SJCRH30 (cell line): Measurements from ENCODE around the gene FAM89B. TPM values are rescaled to one million over a fixed set of nuclear protein-coding genes. Genes with fewer than 3 reads are reported as not detected.

Experiments
- DNase-seq, 2 experiments: peaks; one replicate each; pipeline ENCODE4 v3.0.0-alpha.2; 2015 to 2020
- H3K27ac ChIP-seq: fragments of 250-450 bp; sonication (Bioruptor Pico); 2 replicates; pipeline ENCODE4 v1.5.1; 2020; ENCODE audit warnings: mild to moderate bottlenecking, moderate library complexity
- H3K27me3 ChIP-seq: fragments of 250-450 bp; sonication (Bioruptor Pico); 2 replicates; pipeline ENCODE4 v1.5.1; 2020; ENCODE audit warnings: mild to moderate bottlenecking, moderate library complexity
- H3K36me3 ChIP-seq: fragments of 250-450 bp; sonication (Bioruptor Pico); 2 replicates; pipeline ENCODE4 v1.5.1; 2020; ENCODE audit warnings: mild to moderate bottlenecking, moderate library complexity
- H3K4me1 ChIP-seq: fragments of 250-450 bp; sonication (Bioruptor Pico); 2 replicates; pipeline ENCODE4 v1.5.1; 2020; ENCODE audit warnings: mild to moderate bottlenecking, moderate library complexity
- H3K4me3 ChIP-seq: fragments of 250-450 bp; sonication (Bioruptor Pico); 2 replicates; pipeline ENCODE4 v1.5.1; 2020; ENCODE audit warnings: mild to moderate bottlenecking, moderate library complexity
- H3K9me3 ChIP-seq: fragments of 250-450 bp; sonication (Bioruptor Pico); replicated peaks from 2 replicates; pipeline ENCODE4 v1.5.1; 2020; ENCODE audit warnings: mild to moderate bottlenecking, moderate library complexity
- total RNA-seq: library from RNA; depleted of rRNA; stranded (reverse); fragments of >200 nt; shearing (Covaris generic); gene quantifications from 2 replicates; pipeline ENCODE4 v1.2.3, GENCODE V29; 2014

Gene FAM89B
- total RNA-seq, 1 experiment from 2014 or later: 18.3 TPM

DNA sequence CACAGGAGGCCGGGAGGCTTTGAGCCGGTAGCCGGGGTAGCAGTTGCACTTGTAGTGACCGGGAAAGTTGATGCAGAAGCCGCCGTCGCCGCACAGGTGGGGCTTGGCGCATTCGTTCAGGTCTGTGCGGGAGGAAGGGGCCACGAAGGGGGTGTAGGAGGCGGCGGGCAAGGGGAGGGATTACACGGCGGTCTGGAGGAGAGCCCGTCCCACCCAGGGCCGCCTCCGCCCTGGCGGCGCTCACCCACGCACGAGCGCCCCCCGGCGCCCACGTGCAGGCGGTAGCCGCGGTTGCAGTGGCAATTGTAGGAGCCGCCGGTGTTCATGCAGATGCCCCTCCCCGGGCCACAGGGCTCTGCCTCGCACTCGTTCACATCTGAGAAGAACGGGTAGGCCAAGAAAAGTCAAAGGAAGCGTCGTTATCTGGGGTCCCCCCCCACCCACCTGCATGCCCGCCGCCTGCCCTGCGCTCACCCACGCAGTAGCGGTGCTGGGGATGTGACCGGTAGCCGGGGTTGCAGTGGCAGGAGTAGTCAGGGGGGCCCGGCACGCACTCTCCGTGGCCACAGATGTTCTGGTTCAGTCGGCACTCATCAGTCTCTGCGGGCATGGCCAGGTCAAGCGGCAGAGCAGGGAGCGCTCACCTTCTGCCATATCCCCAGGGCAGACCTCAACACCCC lies 24.8 kb upstream of the FAM89B start:
- Histone ChIP-seq H3K27ac (no peak overlapping the region), H3K9me3 (no peaks in the 10 kb centered on the region), H3K4me1 (peaks cover 4% of the 10 kb centered on the region; the same call in 1 of the 2 replicates), H3K36me3 (peaks cover 4% of the 10 kb centered on the region; the same call in 1 of the 2 replicates), H3K4me3 (no peak overlapping the region), H3K27me3 (no peaks in the 10 kb centered on the region)
- DNase-seq: no peak

DNA sequence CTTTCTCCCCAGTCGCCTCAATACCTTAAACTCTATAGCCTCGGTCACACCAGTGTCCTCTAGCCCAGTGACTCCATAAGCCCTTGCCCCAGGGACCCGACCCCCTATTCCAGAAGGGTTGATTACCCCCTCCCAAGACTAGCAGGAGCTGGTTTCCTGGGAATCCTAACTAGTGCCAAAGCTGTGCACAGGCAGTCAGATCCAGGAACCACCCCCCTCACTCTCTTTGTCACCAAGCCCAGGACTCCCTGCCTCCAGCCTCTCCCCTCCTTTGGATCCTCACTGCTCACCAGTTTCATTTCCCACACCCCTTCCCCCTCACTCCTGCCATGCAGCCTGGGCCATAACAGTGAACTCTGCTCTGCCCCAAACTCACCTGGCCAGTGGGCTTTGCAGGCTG lies 23.9 kb upstream of the FAM89B start:
- DNase-seq: no peak
- Histone ChIP-seq H3K36me3 (peaks cover 4% of the 10 kb centered on the region; the same call in 1 of the 2 replicates), H3K4me3 (no peak overlapping the region)

DNA sequence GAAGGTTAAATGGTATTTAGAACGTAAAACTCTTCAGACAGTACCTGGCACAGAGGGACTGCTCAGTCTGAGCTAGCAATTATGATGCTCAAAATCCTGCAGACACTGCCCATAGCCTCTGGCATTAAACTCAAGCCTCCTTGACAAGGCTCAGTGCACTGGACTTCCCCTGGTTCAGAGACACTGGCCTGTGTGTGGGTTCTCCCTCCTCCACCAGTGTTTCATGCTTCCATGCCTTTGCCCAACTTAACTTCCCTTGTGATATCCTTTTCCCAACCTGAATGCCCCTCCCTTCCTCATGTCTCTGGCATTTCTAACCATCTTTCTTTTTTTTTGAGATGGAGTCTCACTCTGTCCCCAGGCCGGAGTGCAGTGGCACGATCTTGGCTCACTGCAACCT lies 23.2 kb upstream of the FAM89B start:
- Histone ChIP-seq H3K36me3 (peaks cover 4% of the 10 kb centered on the region; the same call in 1 of the 2 replicates), H3K27ac (no peak overlapping the region), H3K4me1 (peaks cover 5% of the 10 kb centered on the region; the same call in 1 of the 2 replicates), H3K9me3 (no peaks in the 10 kb centered on the region), H3K27me3 (no peaks in the 10 kb centered on the region), H3K4me3 (no peak overlapping the region)
- no peak for DNase-seq

More for the DNA sequence above, 23.9 kb upstream of the FAM89B start:
- H3K4me1 ChIP-seq: peaks cover 5% of the 10 kb centered on the region; the same call in 1 of the 2 replicates
- H3K27ac ChIP-seq: no peak overlapping the region
- no peaks in the 10 kb centered on the region for H3K9me3 ChIP-seq
- no peaks in the 10 kb centered on the region for H3K27me3 ChIP-seq

DNA sequence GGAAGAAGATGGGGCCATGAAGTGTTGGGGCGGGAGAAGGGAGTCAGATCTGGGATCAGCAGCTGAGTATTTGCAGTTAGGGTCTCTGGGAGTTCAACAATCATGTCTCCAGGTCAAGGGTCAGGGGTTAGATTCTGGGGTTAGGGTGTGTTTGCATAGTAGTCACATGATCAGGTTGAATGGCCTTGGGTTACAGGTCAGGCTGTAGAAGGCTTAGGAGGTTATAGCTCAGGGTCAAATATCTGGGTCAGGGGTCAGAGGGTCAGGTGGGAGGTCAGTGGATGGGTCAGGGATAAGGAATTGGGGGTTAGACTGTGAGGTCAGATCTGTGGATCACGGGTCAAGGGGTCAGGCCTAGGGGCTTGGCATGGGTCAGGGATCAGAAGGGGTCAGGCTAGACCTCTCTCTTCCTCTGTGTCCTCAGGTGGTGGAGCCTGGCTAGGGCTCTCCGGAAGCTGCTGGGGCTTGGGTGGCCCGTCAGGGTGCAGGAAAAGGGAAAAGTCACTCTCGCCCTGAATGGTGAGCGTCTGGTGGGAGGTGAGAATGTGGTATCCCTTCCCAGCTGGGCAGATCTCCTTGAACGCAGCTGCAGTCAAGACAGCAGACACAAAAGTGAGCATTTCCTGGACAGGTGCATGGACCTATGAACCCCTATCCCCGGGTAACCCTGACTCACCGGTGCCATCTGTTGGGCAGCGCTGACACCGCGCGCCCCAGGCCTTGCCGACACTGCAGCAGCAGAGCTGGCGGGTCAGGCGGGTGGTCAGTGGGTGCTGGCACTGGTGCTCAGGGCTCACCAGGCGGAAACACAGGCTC lies 20.6 kb upstream of the FAM89B start:
- H3K36me3 ChIP-seq: peaks cover 4% of the 10 kb centered on the region; the same call in 1 of the 2 replicates
- H3K27me3 ChIP-seq: no peaks in the 10 kb centered on the region
- no peak overlapping the region for H3K4me3 ChIP-seq
- DNase-seq: peak; percentile 73 to 74
- H3K4me1 ChIP-seq: peaks cover 24% of the 10 kb centered on the region
- no peaks in the 10 kb centered on the region for H3K9me3 ChIP-seq
- no peak overlapping the region for H3K27ac ChIP-seq

DNA sequence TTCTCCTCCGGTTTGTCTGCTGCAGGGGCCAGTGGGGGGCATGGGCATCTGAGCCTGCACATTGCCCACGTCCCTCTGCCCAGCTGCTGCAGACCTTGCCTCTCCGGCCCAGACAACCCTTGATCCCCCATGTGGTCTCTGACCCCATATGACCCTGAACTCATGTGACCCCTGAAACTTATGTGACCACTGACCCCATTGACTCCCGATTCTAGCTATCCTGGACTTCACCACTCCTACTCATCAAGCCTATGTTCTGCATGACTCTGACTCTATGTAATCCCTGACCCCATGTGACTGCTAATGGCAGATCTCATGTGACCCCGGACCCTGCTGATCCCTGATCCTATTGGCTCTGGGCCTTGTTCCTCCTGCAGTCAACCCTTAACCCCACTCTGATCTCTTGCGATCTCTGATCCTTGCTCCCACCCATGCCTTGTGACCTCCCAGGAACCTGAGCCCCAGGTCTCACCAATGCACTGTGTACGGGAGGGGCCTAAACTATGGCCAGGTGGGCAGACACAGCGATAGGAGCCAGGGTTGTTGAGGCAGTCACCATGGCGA lies 19.9 kb upstream of the FAM89B start:
- no peaks in the 10 kb centered on the region for H3K9me3 ChIP-seq
- H3K4me1 ChIP-seq: peaks cover 28% of the 10 kb centered on the region
- no peak overlapping the region for H3K4me3 ChIP-seq
- DNase-seq: no peak
- H3K27me3 ChIP-seq: no peaks in the 10 kb centered on the region
- peaks cover 4% of the 10 kb centered on the region; the same call in 1 of the 2 replicates for H3K36me3 ChIP-seq
- H3K27ac ChIP-seq: no peak overlapping the region

DNA sequence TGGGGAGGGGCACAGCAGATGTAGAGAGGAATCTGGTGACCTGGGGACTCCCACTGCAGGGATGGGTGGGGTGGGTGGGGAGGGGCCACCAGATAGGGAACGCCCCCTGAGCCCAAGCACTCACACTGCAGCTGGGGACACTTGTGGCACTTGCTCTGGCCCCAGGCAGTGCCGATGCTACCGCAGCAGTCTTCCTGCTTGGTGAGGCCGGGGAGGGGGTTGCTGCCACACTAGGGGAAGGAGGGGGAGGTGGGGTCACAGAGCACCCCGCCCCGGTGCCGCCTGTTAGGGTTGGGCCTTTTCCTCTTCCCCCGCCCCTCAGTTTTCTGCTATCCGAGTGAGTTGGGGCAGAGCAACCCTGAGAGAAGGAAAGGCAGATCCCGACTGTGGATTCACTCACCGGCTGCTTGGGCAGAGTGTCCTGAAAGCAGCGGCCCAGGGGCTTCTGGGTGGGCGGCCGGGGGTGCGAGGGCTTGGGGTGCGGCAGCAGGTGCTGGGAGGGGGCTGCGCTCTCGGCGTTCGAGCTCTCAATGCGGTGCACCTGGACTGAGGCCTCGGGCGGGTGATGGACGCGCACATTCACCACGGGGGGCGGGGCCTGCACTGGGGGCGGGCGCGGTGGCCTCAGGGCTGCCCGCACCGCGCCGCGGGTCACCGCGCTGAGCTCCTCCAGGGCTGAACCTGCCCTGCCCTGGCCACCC lies 18.9 kb upstream of the FAM89B start:
- Histone ChIP-seq H3K4me3 (no peak overlapping the region), H3K9me3 (no peaks in the 10 kb centered on the region), H3K36me3 (peaks cover 4% of the 10 kb centered on the region; the same call in 1 of the 2 replicates), H3K4me1 (peaks cover 28% of the 10 kb centered on the region), H3K27me3 (no peaks in the 10 kb centered on the region), H3K27ac (no peak overlapping the region)
- no peak for DNase-seq

DNA sequence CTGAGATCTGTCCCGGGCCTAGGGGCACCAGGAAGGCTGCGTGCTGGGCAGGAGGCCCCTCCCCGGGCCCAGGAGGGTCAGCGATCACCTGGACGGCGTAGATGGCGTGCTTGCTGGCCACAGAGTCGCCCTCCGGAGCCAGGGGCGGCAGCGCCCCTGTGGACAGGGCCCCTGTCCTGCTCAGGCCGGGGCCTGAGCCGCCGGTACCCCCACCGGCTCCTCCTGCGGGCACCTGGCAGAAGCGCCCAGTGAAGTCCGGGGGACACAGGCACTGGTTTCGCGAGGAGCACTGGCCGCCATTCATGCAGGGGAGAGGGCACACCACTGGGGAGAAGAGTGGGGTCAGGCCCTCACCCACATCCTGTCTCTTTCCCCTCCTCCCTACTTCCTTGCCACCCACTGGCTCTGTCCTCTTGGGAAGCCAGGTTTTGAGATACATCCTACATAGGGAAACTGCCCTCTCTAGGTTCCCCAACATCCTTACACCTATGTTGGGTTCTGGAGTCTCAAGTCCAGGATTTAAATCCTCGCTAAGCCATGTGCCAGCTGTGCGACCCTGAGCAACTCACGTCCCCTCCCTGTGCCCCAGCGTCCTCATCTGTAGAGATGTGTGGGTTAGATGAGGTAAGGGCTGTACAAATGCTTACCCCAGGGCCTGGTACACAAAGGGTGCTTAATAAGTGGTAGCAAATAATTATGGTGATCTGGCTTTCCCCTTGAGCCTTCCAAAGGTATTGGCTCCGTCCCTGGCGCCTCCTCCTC lies 18.1 kb upstream of the FAM89B start:
- Histone ChIP-seq H3K4me1 (peaks cover 34% of the 10 kb centered on the region), H3K27me3 (no peaks in the 10 kb centered on the region), H3K27ac (no peak overlapping the region)

DNA sequence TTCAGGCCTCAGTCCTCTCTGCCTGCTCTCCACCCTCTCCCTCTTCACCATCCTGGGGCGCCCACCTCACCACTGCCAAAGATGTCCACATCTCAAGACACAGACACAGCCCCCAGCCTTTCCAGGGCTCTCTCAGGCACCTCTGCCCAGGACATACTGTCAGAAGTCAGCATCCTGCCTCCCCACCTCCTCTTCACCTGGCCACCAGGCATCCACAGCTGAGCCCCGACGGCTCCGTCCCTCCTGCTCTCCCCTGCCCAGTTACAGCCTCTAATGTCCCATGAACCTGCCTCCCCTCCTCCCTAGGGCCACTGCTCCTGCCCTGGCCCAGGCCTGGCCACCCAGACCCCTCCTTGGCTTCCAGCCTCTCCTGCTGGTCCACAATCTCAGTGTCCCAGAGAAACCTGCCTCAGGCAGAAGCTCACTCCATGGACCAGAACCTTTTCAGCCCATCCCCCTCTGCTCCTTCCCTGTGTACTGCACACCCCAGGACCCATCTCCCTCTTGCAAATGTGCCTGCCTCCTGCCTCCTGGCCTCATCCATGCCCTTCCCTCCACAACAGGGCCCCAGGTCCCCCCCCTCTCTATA lies 17.4 kb upstream of the FAM89B start:
- no peak overlapping the region for H3K4me3 ChIP-seq
- H3K9me3 ChIP-seq: no peaks in the 10 kb centered on the region
- peaks cover 1% of the 10 kb centered on the region; the same call in 1 of the 2 replicates for H3K36me3 ChIP-seq
- H3K27me3 ChIP-seq: no peaks in the 10 kb centered on the region
- H3K4me1 ChIP-seq: peaks cover 41% of the 10 kb centered on the region
- no peak overlapping the region for H3K27ac ChIP-seq
- DNase-seq: no peak

More for the DNA sequence above, 18.1 kb upstream of the FAM89B start:
- DNase-seq: no peak
- peaks cover 4% of the 10 kb centered on the region; the same call in 1 of the 2 replicates for H3K36me3 ChIP-seq
- no peaks in the 10 kb centered on the region for H3K9me3 ChIP-seq
- no peak overlapping the region for H3K4me3 ChIP-seq

DNA sequence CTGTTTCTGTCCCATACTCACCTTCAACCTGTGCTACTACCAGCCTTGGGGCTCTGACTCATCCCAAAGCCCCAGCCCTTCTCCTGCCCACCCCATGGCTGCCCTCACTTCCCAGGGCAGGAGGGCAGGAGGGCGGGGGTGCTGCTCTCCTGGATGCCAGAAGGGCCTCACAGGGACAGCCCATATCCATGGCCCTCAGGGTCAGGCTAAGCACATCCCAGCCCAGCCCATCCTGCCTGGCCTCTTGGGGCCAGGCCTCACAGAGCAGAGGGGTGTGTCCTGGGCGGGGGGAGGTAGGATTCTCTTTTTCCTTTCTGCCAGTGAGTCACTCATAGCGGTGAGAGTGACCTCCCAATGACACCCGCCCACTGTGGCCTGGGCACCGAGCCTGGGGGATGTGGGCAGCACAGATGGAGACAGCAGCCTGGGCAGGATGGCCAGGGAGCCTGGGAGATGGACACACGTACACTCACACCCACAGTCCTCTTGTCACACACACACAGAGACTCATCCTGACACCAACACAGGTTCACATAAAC lies 16.6 kb upstream of the FAM89B start:
- Histone ChIP-seq H3K9me3 (no peaks in the 10 kb centered on the region), H3K27me3 (no peaks in the 10 kb centered on the region), H3K27ac (no peak overlapping the region), H3K4me3 (no peak overlapping the region), H3K36me3 (no peaks in the 10 kb centered on the region), H3K4me1 (peaks cover 49% of the 10 kb centered on the region)
- DNase-seq: peak; percentile 73

DNA sequence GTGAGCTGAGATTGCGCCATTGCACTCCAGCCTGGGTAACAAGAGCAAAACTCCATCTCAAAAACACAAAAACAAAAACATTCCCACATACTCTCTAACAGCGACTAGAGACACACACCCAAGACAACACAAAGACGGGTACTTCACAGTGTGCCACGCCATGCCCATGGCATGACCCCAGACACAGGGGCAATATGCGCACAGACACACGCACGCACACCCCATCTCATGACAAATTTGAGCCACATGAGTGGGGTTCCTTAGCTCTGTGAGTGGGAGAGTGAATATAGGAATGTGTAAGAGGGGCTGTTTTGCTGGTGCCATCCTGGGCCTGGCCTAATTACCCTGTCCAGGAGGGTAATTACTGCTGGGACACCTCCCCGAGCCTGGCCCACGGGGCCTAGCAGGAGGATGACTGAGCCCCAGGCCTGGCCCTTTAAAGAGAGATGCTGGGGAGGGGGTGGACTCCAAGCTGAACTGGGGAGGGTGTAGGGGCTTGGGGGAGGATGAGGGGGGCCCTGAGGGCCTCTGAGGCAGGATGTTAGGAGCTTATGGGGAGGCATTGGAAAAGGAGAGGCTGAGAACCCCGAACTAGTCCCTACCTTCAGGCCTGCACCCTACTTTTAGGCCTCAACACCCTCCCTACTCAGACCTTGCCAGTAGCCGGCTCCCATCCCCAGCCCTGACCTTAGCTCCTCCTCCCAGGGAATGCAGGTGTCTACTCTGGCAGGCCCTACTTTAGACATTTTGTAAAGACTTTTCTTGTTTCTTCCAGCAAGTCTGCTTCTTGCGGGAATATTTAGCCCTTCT lies 15.7 kb upstream of the FAM89B start:
- peaks cover 56% of the 10 kb centered on the region for H3K4me1 ChIP-seq
- no peak for DNase-seq

DNA sequence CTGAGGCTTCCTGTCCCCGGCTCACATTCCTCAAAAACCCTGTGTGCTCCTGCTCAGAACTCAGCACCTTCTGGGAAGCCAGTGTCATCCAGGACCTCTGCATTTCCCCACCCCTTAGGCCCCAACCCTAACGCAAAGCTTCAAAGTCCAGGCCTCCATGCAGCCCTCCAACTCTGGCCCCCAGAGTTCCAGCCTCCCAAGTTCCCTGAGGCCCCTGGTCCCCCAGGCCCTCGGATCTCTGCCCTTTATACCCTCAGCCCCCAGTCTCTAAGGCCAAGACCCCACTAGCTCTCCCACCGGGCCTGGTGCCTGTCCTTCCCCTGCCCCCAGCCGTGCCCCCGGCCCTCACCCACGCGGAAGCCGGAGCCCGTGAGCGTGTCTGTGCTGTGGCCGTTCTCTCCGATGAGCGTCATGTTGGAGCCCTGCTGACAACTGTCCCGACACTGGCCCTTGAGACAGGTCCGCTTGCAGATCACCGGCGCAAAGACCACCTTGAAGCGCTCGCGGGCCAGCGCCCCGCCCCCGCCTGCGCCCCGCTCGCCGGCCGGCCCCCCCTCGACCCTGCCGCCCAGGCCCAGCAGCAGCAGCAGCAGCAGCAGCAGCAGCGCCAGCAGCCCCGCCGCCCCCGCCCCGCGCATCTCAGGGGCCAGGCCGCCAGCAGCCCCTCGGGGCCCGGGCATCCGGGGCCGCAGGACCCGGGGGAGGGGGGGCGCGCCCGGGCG lies 14.9 kb upstream of the FAM89B start:
- DNase-seq: no peak
- Histone ChIP-seq H3K36me3 (no peaks in the 10 kb centered on the region), H3K4me3 (peak overlapping the region; percentile 66), H3K4me1 (peaks cover 57% of the 10 kb centered on the region), H3K27me3 (no peaks in the 10 kb centered on the region), H3K9me3 (no peaks in the 10 kb centered on the region), H3K27ac (no peak overlapping the region)

More for the DNA sequence above, 15.7 kb upstream of the FAM89B start:
- no peaks in the 10 kb centered on the region for H3K36me3 ChIP-seq
- peak overlapping the region; percentile 66 for H3K4me3 ChIP-seq
- H3K27ac ChIP-seq: no peak overlapping the region
- H3K27me3 ChIP-seq: no peaks in the 10 kb centered on the region
- H3K9me3 ChIP-seq: no peaks in the 10 kb centered on the region
